Calu3 (cell line): ENCODE results near the gene FUT7. TPM values are rescaled to one million over a fixed set of nuclear protein-coding genes. Genes with fewer than 3 reads are reported as not detected.

ENCODE experiments used
- BruUV-seq: library from RNA; stranded (reverse); fragments of 400-500 nt; replicated peaks from 2 replicates; lab custom pipeline; 2021; lab: Mats Ljungman, UMichigan
- CTCF ChIA-PET: fragments of 300-600 bp; sonication (Branson Sonifier 250); formaldehyde crosslinking; loops from one replicate; lab custom pipeline; 2022; ENCODE audit warnings: antibody characterized with exemption; lab: Charles Lee
- DNase-seq: peaks from one replicate; pipeline ENCODE4 v3.0.0; 2022
- H3K27ac Mint-ChIP-seq: one replicate; pipeline ENCODE4 v1.8.0; 2022; ENCODE audit warnings: mixed read lengths; ENCODE audit not compliant: unreplicated experiment
- H3K27me3 Mint-ChIP-seq: one replicate; pipeline ENCODE4 v1.8.0; 2022; ENCODE audit warnings: mixed read lengths; ENCODE audit not compliant: unreplicated experiment
- H3K36me3 Mint-ChIP-seq: one replicate; pipeline ENCODE4 v1.8.0; 2022; ENCODE audit warnings: mild to moderate bottlenecking, moderate library complexity, mixed read lengths; ENCODE audit not compliant: insufficient read depth, unreplicated experiment
- H3K4me1 Mint-ChIP-seq: one replicate; pipeline ENCODE4 v1.8.0; 2022; ENCODE audit warnings: mild to moderate bottlenecking, low read depth, mixed read lengths; ENCODE audit not compliant: unreplicated experiment
- H3K4me3 Mint-ChIP-seq: one replicate; pipeline ENCODE4 v1.8.0; 2022; ENCODE audit warnings: mild to moderate bottlenecking, low read depth, moderate library complexity, mixed read lengths; ENCODE audit not compliant: unreplicated experiment
- H3K9me3 Mint-ChIP-seq: one replicate; pipeline ENCODE4 v1.8.0; 2022; ENCODE audit warnings: low read depth, mixed read lengths; ENCODE audit not compliant: unreplicated experiment
- CTCF ChIP-seq: fragments of 200-600 bp; IDR thresholded peaks from one replicate; pipeline ENCODE4 v1.8.0; 2022; ENCODE audit warnings: antibody characterized with exemption; ENCODE audit not compliant: unreplicated experiment
- intact Hi-C: fragments of 100-400 bp; cut with micrococcal nuclease; formaldehyde crosslinking; loops from one replicate; pipeline ENCODE4 v1.10.0; 2022; ENCODE audit not compliant: unreplicated experiment
- total RNA-seq: library from RNA; stranded (reverse); gene quantifications from 2 replicates; pipeline ENCODE4 v1.2.3, GENCODE V29; 2022

The FUT7 gene
- total RNA-seq, 1 experiment from 2014 or later, result not detected

GRCh38 chr9:137051145-137051724 lies 19.3 kb upstream of the FUT7 start:
- no TSS peak for BruUV-seq
- H3K27me3 Mint-ChIP-seq, result no peaks in the 10 kb centered on the region

DNA sequence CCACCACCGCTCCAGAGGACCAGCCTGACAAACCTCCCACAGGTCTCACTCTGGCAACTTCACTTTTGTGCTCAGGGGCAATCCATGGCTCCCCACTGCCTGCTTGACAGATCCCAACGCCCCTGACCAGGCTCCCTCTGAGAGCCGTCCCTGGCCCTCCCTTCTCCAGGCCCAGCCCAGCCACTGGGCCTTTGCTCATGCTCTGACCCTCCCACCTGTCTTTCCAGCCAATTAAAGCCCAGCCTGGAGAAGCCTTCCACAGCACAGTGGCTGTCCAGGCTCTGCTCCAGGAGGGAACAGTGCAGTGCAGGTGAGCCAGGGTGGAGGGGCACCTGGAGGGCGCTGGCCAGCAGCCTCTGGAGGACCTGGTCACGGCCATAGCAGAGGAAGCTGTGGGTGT lies 18.7 kb upstream of the FUT7 start:
- Mint-ChIP-seq H3K27me3 (no peaks in the 10 kb centered on the region), H3K36me3 (peaks cover 14% of the 10 kb centered on the region), H3K9me3 (no peaks in the 10 kb centered on the region), H3K4me3 (no peak overlapping the region), H3K4me1 (peaks cover 8% of the 10 kb centered on the region), H3K27ac (no peak overlapping the region)
- CTCF ChIA-PET, result no interaction called here
- DNase-seq, result no peak
- intact Hi-C loops, result no loop called here
- TF ChIP-seq CTCF, result no peak
- no TSS peak for BruUV-seq

More at GRCh38 chr9:137051145-137051724, 19.3 kb upstream of the FUT7 start:
- H3K27ac Mint-ChIP-seq, result no peak overlapping the region
- CTCF ChIA-PET, result no interaction called here
- TF ChIP-seq CTCF, result no peak
- H3K9me3 Mint-ChIP-seq, result no peaks in the 10 kb centered on the region
- H3K4me3 Mint-ChIP-seq, result no peak overlapping the region
- intact Hi-C loops, result no loop called here
- H3K4me1 Mint-ChIP-seq, result peaks cover 8% of the 10 kb centered on the region
- peaks cover 12% of the 10 kb centered on the region for H3K36me3 Mint-ChIP-seq
- no peak for DNase-seq

DNA sequence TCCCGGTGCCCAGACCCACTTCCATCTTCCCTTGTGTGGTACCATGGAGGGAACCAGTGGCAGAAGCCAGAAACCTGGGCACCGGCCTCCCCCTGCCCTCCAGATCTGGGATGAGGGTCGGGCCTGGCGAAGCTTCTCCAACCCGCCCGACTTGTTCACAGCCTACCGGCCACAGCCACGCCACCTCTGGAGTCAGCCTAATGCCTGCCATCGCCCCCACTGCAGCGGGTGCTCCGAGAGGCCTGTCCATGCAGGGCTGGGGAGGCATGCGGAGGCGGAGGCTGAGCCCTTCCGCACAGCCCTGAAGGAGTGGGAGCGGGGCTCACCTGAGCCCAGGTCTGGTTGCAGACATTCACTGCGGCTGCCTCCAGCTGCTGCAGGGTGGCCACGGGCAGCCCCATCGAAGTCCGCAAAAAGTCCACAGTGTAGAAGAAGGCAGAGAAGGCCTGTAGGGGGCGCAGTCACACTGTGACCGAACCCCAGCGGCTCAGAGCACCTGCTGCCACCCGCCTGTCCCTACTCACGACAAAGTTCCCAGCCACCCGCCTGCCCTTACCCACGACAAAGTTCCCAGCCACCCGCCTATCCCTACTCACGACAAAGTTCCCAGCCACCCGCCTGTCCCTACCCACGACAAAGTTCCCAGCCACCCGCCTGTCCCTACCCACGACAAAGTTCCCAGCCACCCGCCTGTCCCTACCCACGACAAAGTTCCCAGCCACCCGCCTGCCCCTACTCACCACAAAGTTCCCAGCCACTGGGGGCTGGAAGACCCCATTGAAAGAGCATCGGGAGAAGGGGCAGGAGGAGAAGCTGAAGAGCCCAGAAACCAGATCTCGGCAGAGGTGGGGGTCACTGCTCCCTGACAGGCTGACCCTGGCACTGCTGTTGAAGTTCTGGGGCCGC lies 17.9 kb upstream of the FUT7 start:
- BruUV-seq, result no TSS peak
- no peak for TF ChIP-seq CTCF
- Mint-ChIP-seq H3K9me3 (no peaks in the 10 kb centered on the region), H3K27ac (no peak overlapping the region), H3K4me1 (peaks cover 7% of the 10 kb centered on the region), H3K36me3 (peaks cover 20% of the 10 kb centered on the region), H3K4me3 (no peak overlapping the region), H3K27me3 (no peaks in the 10 kb centered on the region)
- intact Hi-C loops, result no loop called here
- no peak for DNase-seq
- CTCF ChIA-PET, result no interaction called here

DNA sequence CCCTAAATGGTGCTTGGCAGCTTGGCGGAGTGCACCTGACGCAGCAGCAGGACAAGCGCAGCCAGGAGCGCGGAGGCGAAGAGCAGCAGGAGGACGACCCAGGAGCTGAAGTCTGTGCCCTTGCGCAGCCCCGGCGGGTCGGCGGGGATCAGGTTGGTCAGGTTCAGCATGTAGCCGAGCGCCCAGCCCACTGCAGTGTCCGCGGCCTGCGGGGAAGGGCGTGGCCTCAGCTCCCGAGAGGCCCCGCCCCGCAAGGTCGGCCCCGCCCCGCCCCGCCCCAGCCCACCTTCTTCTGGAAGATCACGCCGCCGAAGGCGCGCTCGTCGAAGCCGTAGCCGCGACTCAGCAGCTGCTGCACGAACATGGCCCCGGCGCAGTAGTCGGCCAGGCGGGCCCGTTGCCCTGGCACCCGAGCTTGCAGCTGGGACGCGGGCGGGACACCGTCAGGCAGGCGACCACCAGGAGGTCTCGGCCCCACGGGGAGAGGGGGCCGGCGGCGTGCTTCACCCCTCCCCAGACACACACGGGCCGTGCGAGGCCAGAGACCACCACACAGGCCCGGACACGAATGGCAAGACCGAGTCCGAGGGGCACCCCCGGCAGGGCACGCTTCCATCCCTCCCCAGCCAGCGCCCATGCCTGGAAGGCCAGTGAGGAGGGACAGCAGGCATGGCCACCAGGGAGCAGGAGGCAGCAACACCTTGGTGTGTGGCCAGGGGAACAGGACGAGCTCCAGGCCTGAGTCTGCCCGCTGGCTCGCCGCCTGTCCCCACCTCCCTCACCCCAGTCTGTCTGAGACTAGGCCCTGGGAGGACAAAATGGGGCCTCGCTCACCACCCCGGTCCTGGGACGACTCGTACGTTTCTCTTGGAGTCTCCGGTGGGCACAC lies 17.0 kb upstream of the FUT7 start:
- Mint-ChIP-seq H3K4me1 (no peaks in the 10 kb centered on the region), H3K27ac (no peak overlapping the region), H3K27me3 (no peaks in the 10 kb centered on the region), H3K36me3 (peaks cover 18% of the 10 kb centered on the region), H3K4me3 (no peak overlapping the region), H3K9me3 (no peaks in the 10 kb centered on the region)
- no peak for DNase-seq
- intact Hi-C loops, result no loop called here
- no peak for TF ChIP-seq CTCF
- BruUV-seq, result no TSS peak
- CTCF ChIA-PET, result no interaction called here
